ENCODE results near the gene CACNA1C. TPM values are rescaled to one million over a fixed set of nuclear protein-coding genes. Genes with fewer than 3 reads are reported as not detected.

Gene CACNA1C
- polyA plus RNA-seq, 1 of the 3 experiments (the other 2 are of a cell fraction) = 1.5 TPM

DNA sequence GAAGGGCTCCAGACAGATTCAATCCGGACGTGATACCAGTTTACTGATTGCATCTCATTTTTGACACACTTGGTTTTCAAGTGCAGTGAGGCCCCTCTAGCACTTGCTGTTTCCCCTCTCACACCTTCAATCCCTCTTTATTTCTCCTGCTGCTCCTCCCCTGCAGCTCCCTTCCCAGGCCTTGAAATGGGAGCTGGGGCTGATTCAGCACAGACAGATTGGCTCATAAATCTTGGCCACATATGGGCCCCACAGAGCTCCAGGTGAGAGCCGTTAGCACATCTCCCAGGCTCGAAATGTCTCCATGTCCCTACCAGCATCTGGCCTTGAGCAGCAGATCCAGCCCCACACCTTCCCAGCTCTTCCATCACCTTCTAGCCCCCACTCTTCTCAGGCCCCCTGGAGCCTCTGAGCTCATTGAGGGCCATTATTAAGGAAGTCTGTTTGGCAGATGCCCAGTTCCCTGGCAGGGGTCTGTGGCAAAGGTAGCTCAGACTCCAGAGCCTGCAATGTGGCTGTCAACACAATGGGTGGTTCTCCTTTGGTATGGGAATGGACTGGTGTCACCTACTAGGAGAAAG, 521.7 kb downstream of the CACNA1C start:
- Histone ChIP-seq H3K9me2 (no peaks in the 10 kb centered on the region), H3K4me2 (no peak overlapping the region), H3K4me3 (ENCODE audit: low read depth in 2 of 2, low read length in 1 of 2) (no peak overlapping the region), H3K36me3 (replicated peaks in 1 of 2; ENCODE audit: control insufficient read depth in 1 of 2, insufficient read depth in 2 of 2, low read length in 1 of 2) (no peaks in the 10 kb centered on the region), H3K9me3 (no peaks in the 10 kb centered on the region), H3K4me1 (ENCODE audit: control insufficient read depth in 1 of 2, insufficient read depth in 2 of 2, low read depth in 1 of 2, low read length in 1 of 2) (no peaks in the 10 kb centered on the region), H3K27me3 (ENCODE audit: insufficient read depth) (no peaks in the 10 kb centered on the region), H3F3A (replicated peaks; ENCODE audit: insufficient read depth) (no peaks in the 10 kb centered on the region), H3K9ac (no peak overlapping the region), H4K20me1 (ENCODE audit: insufficient read depth) (no peaks in the 10 kb centered on the region), H2AFZ (ENCODE audit: low read depth) (no peak overlapping the region), H3K79me2 (ENCODE audit: insufficient read depth) (no peaks in the 10 kb centered on the region), H3K27ac (ENCODE audit: low read depth in 2 of 2, low read length in 1 of 2) (no peak overlapping the region)
- DNase-seq = no peak
- CTCF ChIA-PET = interaction anchor here (0.7 to 2.4 kb wide), 3 partner anchors 8 to 284 kb away, joined by 3 to 18 read pairs (median 4); no protein-coding TSS in a partner anchor
- WGBS (ENCODE audit: low lambda C conversion rate) = 56% methylated on average over 4 of the region's 4 CpGs
- POLR2A ChIA-PET = no interaction called here
- TF ChIP-seq TAF1 (IDR thresholded peaks at IDR 0.05; ENCODE audit: borderline replicate concordance, low read depth, low read length) (no peak), RXRA (IDR thresholded peaks at IDR 0.05; ENCODE audit: borderline replicate concordance, low read depth) (no peak), EP300 (IDR thresholded peaks at IDR 0.05; ENCODE audit: borderline replicate concordance in 1 of 2, low read depth in 1 of 2, low read length in 1 of 2) (no peak), USF1 (IDR thresholded peaks at IDR 0.05; ENCODE audit: borderline replicate concordance, low read depth) (no peak)

- Histone ChIP-seq H3K4me3 (ENCODE audit: low read depth in 2 of 2, low read length in 1 of 2) (no peak overlapping the region), H3K9ac (no peak overlapping the region), H3K27me3 (ENCODE audit: insufficient read depth) (no peaks in the 10 kb centered on the region), H4K20me1 (ENCODE audit: insufficient read depth) (no peaks in the 10 kb centered on the region), H3F3A (replicated peaks; ENCODE audit: insufficient read depth) (no peaks in the 10 kb centered on the region), H3K9me2 (no peaks in the 10 kb centered on the region), H3K79me2 (ENCODE audit: insufficient read depth) (no peaks in the 10 kb centered on the region), H2AFZ (ENCODE audit: low read depth) (no peak overlapping the region), H3K4me1 (ENCODE audit: control insufficient read depth in 1 of 2, insufficient read depth in 2 of 2, low read depth in 1 of 2, low read length in 1 of 2) (no peaks in the 10 kb centered on the region), H3K9me3 (no peaks in the 10 kb centered on the region), H3K4me2 (no peak overlapping the region), H3K27ac (ENCODE audit: low read depth in 2 of 2, low read length in 1 of 2) (no peak overlapping the region), H3K36me3 (replicated peaks in 1 of 2; ENCODE audit: control insufficient read depth in 1 of 2, insufficient read depth in 2 of 2, low read length in 1 of 2) (no peaks in the 10 kb centered on the region)
- TF ChIP-seq SMC3 (IDR thresholded peaks at IDR 0.05; ENCODE audit: low read depth, low read length) (no peak), CTCF (IDR thresholded peaks at IDR 0.05) (no peak), GATA2 (CRISPR knock-in tag; IDR thresholded peaks at IDR 0.05) (no peak), RCOR1 (IDR thresholded peaks at IDR 0.05; ENCODE audit: low read length) (no peak), JUND (IDR thresholded peaks at IDR 0.05) (no peak), MXI1 (IDR thresholded peaks at IDR 0.05; ENCODE audit: low read depth, low read length) (no peak), MAX (IDR thresholded peaks at IDR 0.05; ENCODE audit: low read depth) (no peak), YY1 (IDR thresholded peaks at IDR 0.05; ENCODE audit: low read depth) (no peak), ELF1 (IDR thresholded peaks at IDR 0.05) (no peak)
- CTCF ChIA-PET = interaction anchor here (2.4 kb wide), 1 partner anchor 8 kb away, joined by 18 read pairs; no protein-coding TSS in a partner anchor
- 55% methylated on average over 4 of the region's 5 CpGs for WGBS (ENCODE audit: low lambda C conversion rate)
- POLR2A ChIA-PET = no interaction called here
- no peak for DNase-seq
Measured at GRCh38 chr12:2575245-2575644, 522.5 kb downstream of the CACNA1C start.
